ENCODE results near the gene DOHH. TPM values are rescaled to one million over a fixed set of nuclear protein-coding genes. Genes with fewer than 3 reads are reported as not detected.

Gene DOHH
- total RNA-seq, 4 donors from 2014 or later: 19.5 to 37.5 (median 25.8) TPM

GRCh38 chr19:3538258-3538929 lies 37.9 kb upstream of the DOHH start:
- peaks cover 18 to 54% (median 45%) of the 10 kb centered on the region in 4 donors for H3K36me3 ChIP-seq
- intact Hi-C loops (cut with DNase I): no loop called here

GRCh38 chr19:3537438-3538240 lies 37.2 kb upstream of the DOHH start:
- DNase-seq (ENCODE audit: extremely low spot score): no peak
- H3K4me3 ChIP-seq: peak overlapping the region in 1 of 4 donors; percentile 2
- peaks cover 0 to 29% (median 24%) of the 10 kb centered on the region in 4 donors for H3K4me1 ChIP-seq
- 88% methylated on average over 21 of the region's 22 CpGs for WGBS
- no peak for TF ChIP-seq POLR2A (IDR thresholded peaks at IDR 0.05; ENCODE audit: low read depth)
- TF ChIP-seq, protein P1, sequence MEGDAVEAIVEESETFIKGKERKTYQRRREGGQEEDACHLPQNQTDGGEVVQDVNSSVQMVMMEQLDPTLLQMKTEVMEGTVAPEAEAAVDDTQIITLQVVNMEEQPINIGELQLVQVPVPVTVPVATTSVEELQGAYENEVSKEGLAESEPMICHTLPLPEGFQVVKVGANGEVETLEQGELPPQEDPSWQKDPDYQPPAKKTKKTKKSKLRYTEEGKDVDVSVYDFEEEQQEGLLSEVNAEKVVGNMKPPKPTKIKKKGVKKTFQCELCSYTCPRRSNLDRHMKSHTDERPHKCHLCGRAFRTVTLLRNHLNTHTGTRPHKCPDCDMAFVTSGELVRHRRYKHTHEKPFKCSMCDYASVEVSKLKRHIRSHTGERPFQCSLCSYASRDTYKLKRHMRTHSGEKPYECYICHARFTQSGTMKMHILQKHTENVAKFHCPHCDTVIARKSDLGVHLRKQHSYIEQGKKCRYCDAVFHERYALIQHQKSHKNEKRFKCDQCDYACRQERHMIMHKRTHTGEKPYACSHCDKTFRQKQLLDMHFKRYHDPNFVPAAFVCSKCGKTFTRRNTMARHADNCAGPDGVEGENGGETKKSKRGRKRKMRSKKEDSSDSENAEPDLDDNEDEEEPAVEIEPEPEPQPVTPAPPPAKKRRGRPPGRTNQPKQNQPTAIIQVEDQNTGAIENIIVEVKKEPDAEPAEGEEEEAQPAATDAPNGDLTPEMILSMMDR (IDR thresholded peaks at IDR 0.05): no peak
- TF ChIP-seq POLR2AphosphoS5 (IDR thresholded peaks at IDR 0.05): peak in 1 of 2 donors; percentile 15
- TF ChIP-seq EP300 (IDR thresholded peaks at IDR 0.05): no peak
- H3K36me3 ChIP-seq: peaks cover 25 to 57% (median 50%) of the 10 kb centered on the region in 4 donors
- H3K9me3 ChIP-seq: no peaks in the 10 kb centered on the region
- no peaks in the 10 kb centered on the region for H3K27me3 ChIP-seq
- H3K27ac ChIP-seq (replicated peaks in 1 of 4): peak overlapping the region; percentile 42 to 61 (median 53)
- intact Hi-C loops (cut with DNase I): no loop called here

More at GRCh38 chr19:3538258-3538929, 37.9 kb upstream of the DOHH start:
- H3K4me1 ChIP-seq: peaks cover 0 to 34% (median 30%) of the 10 kb centered on the region in 4 donors
- no peak for DNase-seq (ENCODE audit: extremely low spot score)
- WGBS: 75% methylated on average over 11 of the region's 25 CpGs
- H3K27ac ChIP-seq (replicated peaks in 1 of 4): peak overlapping the region in 1 of 4 donors; percentile 33
- H3K4me3 ChIP-seq: no peak overlapping the region
- no peaks in the 10 kb centered on the region for H3K9me3 ChIP-seq
- H3K27me3 ChIP-seq: no peaks in the 10 kb centered on the region
- TF ChIP-seq, protein P1 (IDR thresholded peaks at IDR 0.05): no peak
- TF ChIP-seq POLR2AphosphoS5 (IDR thresholded peaks at IDR 0.05) (no peak), POLR2A (IDR thresholded peaks at IDR 0.05; ENCODE audit: low read depth) (no peak)

- intact Hi-C loops (cut with DNase I): no loop called here
- 78% methylated on average over 4 of the region's 13 CpGs for WGBS
- Histone ChIP-seq H3K36me3 (peaks cover 31 to 62% (median 53%) of the 10 kb centered on the region in 4 donors), H3K4me3 (peak overlapping the region in 3 of 4 donors; percentile 2 to 18 (median 17)), H3K27ac (replicated peaks in 1 of 4) (peak overlapping the region; percentile 42 to 61 (median 53)), H3K9me3 (no peaks in the 10 kb centered on the region), H3K27me3 (no peaks in the 10 kb centered on the region), H3K4me1 (peaks cover 0 to 29% (median 23%) of the 10 kb centered on the region in 4 donors)
- DNase-seq (ENCODE audit: extremely low spot score): no peak
- no peak for TF ChIP-seq POLR2A (IDR thresholded peaks at IDR 0.05; ENCODE audit: low read depth)
- TF ChIP-seq, protein P1 (IDR thresholded peaks at IDR 0.05): no peak
- TF ChIP-seq POLR2AphosphoS5 (IDR thresholded peaks at IDR 0.05): no peak
- no peak for TF ChIP-seq EP300 (IDR thresholded peaks at IDR 0.05)
Measured at GRCh38 chr19:3537101-3537437, 36.6 kb upstream of the DOHH start.

DNA sequence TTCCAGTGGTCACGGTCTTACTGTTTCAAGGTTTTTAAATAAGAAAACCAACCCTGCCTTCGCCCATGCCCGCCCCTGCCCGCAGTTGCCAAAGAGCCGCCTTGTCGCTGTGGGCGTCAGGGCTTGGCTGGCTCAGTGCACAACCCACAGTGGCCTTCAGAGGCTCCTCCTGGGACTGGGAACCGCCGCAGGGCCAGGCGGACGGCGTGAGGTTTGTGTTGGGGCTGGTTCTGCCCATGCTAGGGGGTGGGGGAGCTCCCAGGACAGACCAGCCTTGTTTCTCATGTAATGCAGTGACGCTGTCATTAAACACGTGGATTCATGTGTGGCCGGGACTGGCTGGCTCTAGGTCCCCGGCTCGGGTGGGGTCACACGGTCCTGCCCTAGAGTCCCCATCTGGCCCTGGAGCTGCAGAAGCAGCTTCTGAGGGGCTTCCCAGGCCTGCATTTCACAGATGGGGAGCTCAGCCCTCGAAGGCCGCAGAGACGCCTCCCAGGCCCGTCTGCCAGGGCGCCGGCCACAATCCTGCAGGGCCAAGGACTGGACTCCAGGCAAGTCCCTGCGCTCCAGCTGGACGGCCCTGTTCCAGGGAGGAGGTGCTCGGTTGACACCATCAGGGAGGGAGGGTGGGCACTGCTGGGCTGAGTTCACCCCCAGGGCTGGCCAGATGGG lies 36.1 kb upstream of the DOHH start:
- peaks cover 36 to 67% (median 58%) of the 10 kb centered on the region in 4 donors for H3K36me3 ChIP-seq
- intact Hi-C loops (cut with DNase I): no loop called here
- H3K4me3 ChIP-seq: peak overlapping the region in 3 of 4 donors; percentile 2 to 18 (median 17)
- H3K27ac ChIP-seq (replicated peaks in 1 of 4): peak overlapping the region; percentile 42 to 61 (median 53)
- peaks cover 0 to 29% (median 23%) of the 10 kb centered on the region in 4 donors for H3K4me1 ChIP-seq
- WGBS: 80% methylated on average over 9 of the region's 27 CpGs
- no peaks in the 10 kb centered on the region for H3K27me3 ChIP-seq
- H3K9me3 ChIP-seq: no peaks in the 10 kb centered on the region
- no peak for DNase-seq (ENCODE audit: extremely low spot score)
- TF ChIP-seq, protein P1 (IDR thresholded peaks at IDR 0.05): no peak
- TF ChIP-seq POLR2AphosphoS5 (IDR thresholded peaks at IDR 0.05) (no peak), EP300 (IDR thresholded peaks at IDR 0.05) (no peak), POLR2A (IDR thresholded peaks at IDR 0.05; ENCODE audit: low read depth) (no peak)

Data from esophagus muscularis mucosa (tissue), 4 donors.